HG03095 (cell line): ENCODE data around the gene BRINP2.

Experiments used
- ATAC-seq: cut with Tn5 transposase; IDR thresholded peaks from one replicate; pipeline ENCODE4 v1.9.1; 2021; ENCODE audit warnings: moderate library complexity; ENCODE audit not compliant: unreplicated experiment

The BRINP2 gene

GRCh38 chr1:177257576-177257975 lies 86.8 kb downstream of the BRINP2 start:
- no peak for ATAC-seq

GRCh38 chr1:177270863-177271262 lies 100.1 kb downstream of the BRINP2 start:
- ATAC-seq, result no peak

- ATAC-seq, result no peak
Observed at GRCh38 chr1:177273141-177273540, 102.4 kb downstream of the BRINP2 start.

GRCh38 chr1:177274687-177275211 lies 104.0 kb downstream of the BRINP2 start:
- ATAC-seq, result no peak

GRCh38 chr1:177275736-177276135 lies 105.0 kb downstream of the BRINP2 start:
- no peak for ATAC-seq

- no peak for ATAC-seq
Observed at GRCh38 chr1:177278626-177279390, 108.0 kb downstream of the BRINP2 start.

GRCh38 chr1:177281901-177282300 lies 111.1 kb downstream of the BRINP2 start:
- ATAC-seq, result no peak

- ATAC-seq, result no peak
Observed at GRCh38 chr1:177282976-177283375, 112.2 kb downstream of the BRINP2 start.

GRCh38 chr1:177283380-177283779 lies 112.6 kb downstream of the BRINP2 start:
- ATAC-seq, result no peak

GRCh38 chr1:177286396-177286795 lies 115.6 kb downstream of the BRINP2 start:
- no peak for ATAC-seq

GRCh38 chr1:177287270-177287669 lies 116.5 kb downstream of the BRINP2 start:
- ATAC-seq, result no peak

- ATAC-seq, result no peak
Observed at GRCh38 chr1:177287994-177288393, 117.2 kb downstream of the BRINP2 start.

GRCh38 chr1:177289532-177289931 lies 118.8 kb downstream of the BRINP2 start:
- ATAC-seq, result no peak

- ATAC-seq, result no peak
Observed at GRCh38 chr1:177300431-177300830, 129.7 kb downstream of the BRINP2 start.

- no peak for ATAC-seq
Observed at GRCh38 chr1:177301425-177302124, 130.8 kb downstream of the BRINP2 start.

GRCh38 chr1:177302357-177303044 lies 131.7 kb downstream of the BRINP2 start:
- no peak for ATAC-seq

GRCh38 chr1:177305040-177306018 lies 134.6 kb downstream of the BRINP2 start:
- no peak for ATAC-seq

GRCh38 chr1:177306019-177306415 lies 135.3 kb downstream of the BRINP2 start:
- ATAC-seq, result no peak

- no peak for ATAC-seq
Observed at GRCh38 chr1:177306981-177307380, 136.2 kb downstream of the BRINP2 start.

- ATAC-seq, result no peak
Observed at GRCh38 chr1:177307771-177308170, 137.0 kb downstream of the BRINP2 start.
